ENCODE measurements around the gene SIT1.
A peak's percentile ranks its signal among the peaks of the same experiment; 100 is the strongest.
"Not testable (repeated sequence)": the region's sequence is repeated elsewhere in the genome, so short reads cannot be mapped to it uniquely, and the experiment has no call there.

Gene SIT1

DNA sequence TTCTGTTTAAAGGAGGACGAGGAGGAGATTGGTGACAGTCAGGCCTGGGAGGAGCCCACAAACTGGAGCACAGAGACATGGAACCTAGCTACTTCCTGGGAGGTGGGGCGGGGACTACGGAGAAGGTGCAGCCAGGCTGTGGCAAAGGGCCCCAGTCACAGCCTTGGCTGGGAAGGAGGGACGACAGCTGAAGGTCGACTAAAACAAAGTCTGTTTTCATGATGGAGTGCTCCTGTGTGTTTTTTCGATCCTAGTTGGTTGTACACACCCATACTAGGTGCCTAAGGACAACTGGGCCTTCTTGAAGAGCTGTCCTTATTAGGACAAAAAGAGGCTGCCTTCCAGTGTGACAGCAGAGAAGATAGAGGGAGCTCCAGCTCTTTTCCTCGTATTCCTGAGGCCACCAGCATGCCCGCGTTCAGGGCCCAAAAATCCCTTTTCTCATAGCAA lies 10.3 kb upstream of the SIT1 start:
- no peak for DNase-seq (ENCODE audit: low read depth in 1 of 2, low spot score in 1 of 2)

DNA sequence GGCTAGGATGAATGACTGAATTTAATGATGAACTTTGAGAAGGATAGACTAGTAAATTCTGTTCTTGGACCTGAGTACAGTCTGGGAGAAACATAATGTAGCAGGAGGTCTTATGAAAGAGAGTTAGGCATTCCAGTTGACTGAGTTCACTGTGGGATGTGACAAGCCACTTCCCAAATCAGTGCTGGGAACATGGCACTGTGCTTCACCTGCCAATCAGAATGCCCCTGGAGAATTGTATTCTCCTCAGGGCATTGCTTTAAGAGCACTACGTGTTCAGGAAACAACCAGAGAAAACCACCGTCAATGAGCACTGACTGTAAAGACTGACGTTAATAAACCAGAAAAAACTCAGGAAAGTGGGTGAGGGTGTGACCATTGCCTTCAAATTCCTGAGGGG lies 8.6 kb upstream of the SIT1 start:
- DNase-seq (ENCODE audit: low read depth in 1 of 2, low spot score in 1 of 2) = no peak

DNA sequence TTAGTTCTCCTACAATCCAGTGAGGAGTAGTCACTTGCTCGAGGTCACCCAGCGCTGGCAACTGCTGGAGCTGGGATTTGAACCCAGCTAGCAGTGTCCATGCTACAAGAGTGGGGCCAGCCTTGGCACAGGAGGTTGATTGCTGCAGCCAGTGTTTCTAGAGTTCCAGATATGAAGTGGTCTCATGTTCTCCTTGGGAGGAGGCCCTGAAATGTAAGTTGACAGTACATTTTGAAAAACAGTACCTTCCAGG lies 8.2 kb upstream of the SIT1 start:
- no peak for DNase-seq (ENCODE audit: low read depth in 1 of 2, low spot score in 1 of 2)

DNA sequence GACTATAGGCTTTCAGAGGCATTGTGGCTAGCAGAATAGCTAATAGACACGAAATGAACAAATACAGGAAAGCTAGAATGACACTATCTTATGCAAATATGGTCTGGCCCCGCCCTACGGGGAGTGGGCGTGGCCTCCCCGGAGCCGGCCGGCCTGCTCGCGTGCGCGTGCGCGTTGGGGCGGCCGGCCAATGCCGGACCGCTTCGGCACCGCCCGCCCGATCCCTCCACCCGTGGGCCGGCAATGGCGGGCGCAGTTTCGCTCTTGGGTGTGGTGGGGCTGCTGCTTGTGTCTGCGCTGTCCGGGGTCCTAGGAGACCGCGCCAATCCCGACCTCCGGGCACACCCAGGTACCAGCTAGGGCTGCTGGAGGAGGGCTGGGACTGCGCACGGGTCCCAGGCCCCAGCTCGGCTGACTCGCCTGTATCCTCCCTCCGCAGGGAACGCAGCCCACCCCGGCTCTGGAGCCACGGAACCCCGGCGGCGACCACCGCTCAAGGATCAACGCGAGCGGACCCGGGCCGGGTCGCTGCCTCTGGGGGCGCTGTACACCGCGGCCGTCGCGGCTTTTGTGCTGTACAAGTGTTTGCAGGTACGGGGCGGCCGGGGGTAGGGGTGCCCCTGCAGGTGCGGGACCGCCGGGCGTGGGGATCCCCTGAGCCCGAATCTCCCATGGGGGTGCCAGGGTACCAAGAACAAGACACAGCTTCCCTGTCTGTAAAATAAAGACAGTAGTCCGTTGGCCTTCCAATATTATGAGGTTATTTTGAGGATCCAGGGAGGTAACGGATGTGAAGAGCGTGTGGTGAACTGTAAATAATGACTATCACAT lies 7.6 kb upstream of the SIT1 start, which contains the start of gene CCDC107:
Gene CCDC107, plus strand, starts transcription at position 156 of the 831 bp plus-strand sequence. Its CDS starts 88 bp downstream, at position 244.
- peak; percentile 74 to 75 for DNase-seq (ENCODE audit: low read depth in 1 of 2, low spot score in 1 of 2)

DNA sequence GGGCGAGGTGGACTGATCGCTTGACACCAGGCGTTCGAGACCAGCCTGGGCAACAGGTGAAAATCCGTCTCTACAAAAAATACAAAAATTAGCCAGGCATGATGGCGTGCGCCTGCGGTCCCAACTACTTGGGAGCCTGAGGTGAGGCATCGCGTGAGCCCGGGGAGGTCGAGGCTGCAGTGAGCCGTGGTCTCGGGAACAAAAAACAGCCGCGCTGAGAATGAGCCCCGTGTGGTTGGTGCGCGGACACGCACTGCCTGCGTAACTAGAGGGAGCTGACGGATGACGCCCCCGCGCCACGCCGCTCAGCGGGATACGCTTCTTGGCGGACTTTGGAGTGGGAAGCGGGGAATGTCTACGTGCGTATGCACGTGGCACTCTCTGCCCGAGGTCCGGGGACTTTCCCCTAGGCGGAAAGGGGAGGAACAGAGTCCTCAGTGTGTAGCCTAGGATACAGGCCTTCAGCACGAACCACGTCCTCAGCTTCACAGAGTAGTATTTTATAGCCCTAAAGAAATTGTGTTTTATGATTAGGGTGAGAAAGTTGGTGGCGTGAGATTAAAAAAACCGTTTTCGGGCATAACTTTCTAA lies 6.9 kb upstream of the SIT1 start, which contains the start of gene RMRP:
Gene RMRP, minus strand, starts transcription at position 474 of the 591 bp plus-strand sequence.
- peak; percentile 70 to 86 for DNase-seq (ENCODE audit: low read depth in 1 of 2, low spot score in 1 of 2)

DNA sequence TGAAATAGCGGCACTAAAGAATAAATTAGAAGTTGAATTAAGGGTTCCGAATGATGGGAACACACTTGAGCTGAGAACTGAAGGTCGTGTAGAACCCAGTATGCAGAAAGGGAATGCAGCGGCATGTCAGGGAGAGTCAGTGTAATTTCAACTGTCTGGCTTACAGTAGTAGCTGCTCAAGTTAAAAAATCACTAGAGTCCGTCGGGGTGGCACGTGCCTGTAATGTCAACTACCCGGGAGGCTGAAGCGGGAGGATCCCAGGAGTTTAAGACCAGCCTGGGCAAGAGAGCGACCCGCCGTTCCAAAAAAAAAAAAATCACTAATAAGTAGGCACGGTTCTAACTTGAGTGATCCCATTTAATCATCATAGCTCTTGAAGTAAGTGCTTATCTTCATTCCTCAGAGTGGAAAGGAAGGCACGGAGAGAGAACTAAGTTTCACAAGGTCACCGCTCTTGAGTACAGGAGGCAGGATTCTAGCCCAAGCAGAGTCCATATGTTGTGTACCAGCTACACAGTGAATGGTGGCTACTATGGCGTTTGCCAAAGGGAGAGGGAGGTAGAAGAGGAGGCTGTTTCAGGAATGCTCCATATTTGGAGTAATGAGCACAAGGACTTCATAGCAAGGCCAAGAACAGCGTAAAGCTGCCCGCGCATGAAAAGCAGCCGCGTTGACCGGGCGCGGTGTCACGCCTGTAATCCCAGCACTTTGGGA lies 6.3 kb upstream of the SIT1 start:
- DNase-seq (ENCODE audit: low read depth in 1 of 2, low spot score in 1 of 2) = no peak

DNA sequence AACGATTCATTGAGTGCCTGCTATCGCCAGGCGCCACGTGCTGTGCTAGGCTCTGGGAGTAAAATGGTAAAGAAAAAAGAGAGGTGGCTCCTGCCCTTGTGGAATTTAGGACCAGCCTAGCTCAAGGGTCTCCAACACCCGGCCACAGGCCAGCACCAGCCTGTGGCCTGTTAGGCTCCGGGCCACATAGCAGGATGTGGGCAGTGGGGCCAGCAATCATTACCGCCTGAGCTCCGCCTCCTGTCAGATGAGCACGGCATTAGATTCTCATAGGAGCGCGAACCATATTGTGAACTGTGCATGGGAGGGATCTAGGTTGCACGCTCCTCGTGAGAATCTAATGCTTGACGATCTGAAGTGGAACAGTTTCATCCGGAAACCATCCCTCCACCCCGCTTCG lies 5.6 kb upstream of the SIT1 start:
- no peak for DNase-seq (ENCODE audit: low read depth in 1 of 2, low spot score in 1 of 2)

DNA sequence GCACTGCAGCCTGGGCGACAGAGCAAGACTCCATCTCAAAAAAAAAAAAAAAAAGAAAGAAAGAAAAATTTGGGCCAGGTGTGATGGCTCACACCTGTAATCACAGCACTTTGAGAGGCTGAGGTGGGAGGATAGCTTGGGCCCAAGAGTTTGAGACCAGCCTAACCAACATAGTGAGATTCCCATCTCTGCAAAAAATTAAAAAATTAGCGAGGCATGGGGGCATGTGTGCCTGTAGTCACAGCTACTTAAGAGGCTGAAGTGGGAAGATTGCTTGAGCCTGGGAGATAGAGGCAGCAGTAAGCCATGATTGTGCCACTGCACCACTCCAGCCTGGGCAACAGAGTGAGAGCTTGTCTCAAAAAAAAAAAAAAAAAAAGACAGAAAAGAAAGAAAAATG lies 2.9 kb upstream of the SIT1 start:
- no peak for DNase-seq (ENCODE audit: low read depth in 1 of 2, low spot score in 1 of 2)

DNA sequence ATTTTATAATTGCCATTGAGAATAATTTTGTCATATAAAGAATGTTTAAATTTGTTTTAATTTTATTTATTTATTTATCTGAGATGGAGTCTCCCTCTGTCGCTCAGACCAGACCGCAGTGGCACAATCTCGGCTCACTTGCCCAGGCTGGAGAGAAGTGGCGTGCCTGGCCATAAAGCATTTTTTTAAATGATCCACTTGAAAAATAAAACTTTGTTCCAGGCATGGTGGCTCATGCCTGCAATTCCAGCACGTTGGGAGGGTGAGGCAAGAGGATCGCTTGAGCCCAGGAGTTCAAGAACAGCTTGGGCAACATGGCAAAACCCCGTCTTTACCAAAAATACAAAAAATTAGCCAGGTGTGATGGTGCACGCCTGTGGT lies 2.1 kb upstream of the SIT1 start:
- DNase-seq (ENCODE audit: low read depth in 1 of 2, low spot score in 1 of 2) = no peak

DNA sequence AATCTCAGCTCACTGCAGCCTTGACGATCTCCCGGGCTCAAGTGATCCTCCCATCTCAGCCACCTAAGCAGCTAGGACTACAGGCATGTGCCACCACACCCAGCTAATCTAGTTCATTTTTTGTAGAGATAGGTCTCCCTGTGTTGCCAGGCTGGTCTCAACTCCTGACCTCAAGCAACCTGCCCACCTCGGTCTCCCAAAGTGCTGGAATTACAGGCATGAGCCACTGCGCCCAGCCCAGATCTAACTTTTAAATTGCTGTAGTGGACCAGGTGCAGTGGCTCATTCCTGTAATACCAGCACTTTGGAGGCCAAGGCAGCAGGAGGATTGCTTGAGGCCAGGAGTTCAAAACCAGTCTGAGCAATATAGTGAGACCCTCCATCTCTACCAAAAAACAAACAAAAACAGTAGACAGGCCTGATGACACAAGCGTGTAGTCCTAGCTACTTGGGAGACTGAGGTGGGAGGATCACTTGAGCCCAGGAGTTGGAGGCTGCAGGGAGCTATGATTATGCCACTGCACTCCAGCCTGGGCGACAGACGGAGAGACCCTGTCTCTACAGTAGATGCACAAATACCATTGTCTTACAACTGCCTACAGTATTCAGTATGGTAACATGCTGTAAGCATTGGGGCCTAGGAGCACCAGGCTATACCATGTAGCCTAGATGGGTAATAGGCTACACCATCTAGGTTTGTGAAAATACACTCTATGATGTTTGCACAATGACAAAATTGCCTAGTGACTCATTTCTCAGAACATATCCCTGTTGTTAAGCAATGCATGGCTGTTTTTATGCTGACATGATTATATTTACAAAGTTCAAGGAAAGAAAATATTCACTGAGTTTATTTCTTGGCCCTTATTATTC lies 1.5 kb upstream of the SIT1 start:
- no peak for DNase-seq (ENCODE audit: low read depth in 1 of 2, low spot score in 1 of 2)

DNA sequence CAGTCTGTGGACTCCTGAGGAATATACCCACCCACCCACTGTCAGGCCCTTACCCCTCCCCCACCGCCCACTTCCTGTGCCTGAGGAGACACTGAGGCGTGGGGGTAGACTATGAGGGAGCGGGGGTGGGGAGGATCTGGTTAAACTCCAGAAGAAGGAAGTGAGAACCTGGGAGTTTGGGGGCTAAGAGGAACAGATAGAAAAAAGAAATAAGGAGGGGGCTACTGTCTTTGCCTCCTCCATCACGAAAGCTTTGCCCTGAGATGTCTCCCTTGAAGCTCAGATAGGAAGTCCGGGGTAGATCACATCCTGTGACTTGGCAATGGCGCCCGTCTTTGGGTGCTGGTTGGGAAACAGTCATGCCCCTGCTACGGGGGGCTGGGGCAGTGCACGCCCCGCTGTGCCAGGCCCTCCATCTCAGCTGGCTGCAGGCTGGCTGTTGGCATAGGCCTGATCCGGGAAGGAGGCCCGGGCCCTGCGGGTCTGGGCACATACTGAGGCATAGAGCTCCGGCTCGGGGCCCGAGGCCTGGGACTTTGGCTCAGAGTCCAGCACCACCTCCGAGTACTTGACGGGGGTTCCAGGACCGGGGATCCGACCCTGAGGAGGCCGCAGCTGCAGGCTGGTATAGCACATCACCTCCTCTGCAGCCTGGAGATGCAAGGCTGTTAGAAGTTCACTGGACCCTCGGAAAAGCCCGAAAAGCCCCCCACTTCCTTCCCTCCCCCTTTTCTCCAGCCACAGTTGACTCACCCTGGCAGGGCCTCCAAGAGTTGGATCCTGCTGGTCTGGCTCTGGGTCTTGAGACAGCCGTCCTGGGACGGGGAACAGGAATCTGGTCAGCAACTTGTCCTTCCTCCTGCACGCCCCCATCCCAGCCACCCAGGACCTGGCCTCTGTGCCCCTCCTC lies 1.0 kb downstream of the SIT1 start:
- peak in 1 of 2 donors; percentile 27 for DNase-seq (ENCODE audit: low read depth in 1 of 2, low spot score in 1 of 2)

DNA sequence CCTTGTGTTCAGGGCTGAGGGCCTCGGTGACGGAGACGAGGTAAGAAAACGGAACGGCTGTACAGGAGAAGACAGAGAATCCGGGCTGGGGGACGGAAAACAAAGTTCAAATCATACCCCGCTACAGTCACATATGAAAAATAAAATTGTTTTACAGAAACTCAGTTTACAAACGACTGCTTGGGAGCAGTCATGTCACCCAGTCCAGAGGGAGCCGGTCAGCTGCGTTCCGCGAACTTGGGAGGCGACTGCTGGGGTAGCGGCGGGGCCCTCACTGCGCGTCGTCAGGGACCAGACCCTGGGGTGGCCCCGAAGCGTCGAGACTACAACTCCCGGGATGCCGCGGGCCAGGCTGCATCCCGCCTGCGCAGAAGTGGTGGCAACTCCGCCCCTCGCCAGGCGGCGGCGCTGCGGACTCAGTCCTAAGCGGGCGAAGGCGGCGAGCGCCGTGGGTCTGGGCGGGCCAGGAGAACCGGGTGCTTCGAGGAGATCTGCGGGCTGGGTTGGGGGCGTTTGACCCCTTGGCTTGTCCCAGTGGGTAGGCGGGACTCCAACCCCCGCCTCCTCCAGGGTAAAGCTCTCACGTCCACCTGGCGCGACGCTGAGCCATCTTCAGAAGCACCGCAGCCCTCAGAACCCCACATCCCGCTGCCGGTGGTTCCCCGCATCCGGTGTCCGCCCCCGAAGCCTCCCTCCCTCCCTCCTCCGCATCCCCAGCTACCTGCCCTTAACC lies 4.0 kb downstream of the SIT1 start:
- DNase-seq (ENCODE audit: low read depth in 1 of 2, low spot score in 1 of 2) = peak; percentile 84 to 88

DNA sequence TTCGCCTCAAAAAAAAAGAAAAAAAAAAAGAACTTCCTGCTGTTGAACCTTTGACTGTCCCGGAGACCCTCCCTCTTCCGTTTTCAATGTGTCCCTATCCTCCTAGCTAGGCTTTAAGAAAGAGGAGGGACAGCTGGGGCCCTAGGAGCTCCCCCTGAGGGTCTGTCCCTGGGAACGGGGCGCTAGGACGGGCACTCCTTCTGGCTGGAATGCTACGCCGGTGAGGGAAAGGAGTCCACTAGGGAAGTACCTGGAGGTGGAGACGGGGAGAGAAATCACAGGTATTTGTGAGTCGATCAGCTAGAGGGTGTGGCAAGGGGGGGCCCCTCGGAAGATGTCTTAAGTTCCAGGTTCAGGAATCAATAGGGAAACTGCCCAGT lies 4.6 kb downstream of the SIT1 start:
- DNase-seq (ENCODE audit: low read depth in 1 of 2, low spot score in 1 of 2) = no peak

DNA sequence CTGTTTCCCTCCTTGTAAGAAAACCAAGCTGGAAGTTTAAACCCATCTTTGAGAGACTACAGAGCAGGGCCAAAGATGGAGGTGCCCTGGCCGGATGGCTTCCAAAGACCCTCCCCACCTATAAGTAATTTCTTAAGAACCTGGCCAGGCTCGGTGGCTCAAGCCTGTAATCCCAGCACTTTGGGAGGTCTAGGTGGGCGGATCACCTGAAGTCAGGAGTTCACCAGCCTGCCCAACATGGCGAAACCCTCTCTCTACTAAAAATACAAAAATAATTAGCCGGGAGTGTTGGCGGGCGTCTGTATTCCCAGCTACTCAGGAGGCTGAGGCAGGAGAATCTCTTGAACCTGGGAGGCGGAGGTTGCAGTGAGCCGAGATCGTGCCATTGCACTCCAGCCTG lies 5.0 kb downstream of the SIT1 start:
- DNase-seq (ENCODE audit: low read depth in 1 of 2, low spot score in 1 of 2) = not testable (repeated sequence)

DNA sequence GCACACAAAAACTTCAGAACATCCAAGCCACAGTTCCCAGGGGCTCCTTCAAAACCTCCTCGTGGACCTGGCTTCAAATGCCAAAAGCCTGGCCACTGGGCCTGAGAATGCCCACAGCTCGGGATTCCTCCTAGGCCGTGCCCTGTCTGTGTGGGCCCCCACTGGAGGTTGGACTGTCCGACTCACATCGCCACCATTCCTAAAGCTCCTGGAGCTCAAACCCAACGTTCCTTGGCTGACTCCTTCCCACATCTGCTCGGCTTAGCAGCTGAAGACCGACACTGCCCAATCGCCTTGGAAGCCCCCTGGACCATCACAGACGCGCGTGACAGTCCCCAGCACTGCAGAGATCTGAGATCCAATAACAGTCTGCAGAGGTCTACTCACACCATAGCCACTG lies 7.7 kb downstream of the SIT1 start:
- no peak for DNase-seq (ENCODE audit: low read depth in 1 of 2, low spot score in 1 of 2)

DNA sequence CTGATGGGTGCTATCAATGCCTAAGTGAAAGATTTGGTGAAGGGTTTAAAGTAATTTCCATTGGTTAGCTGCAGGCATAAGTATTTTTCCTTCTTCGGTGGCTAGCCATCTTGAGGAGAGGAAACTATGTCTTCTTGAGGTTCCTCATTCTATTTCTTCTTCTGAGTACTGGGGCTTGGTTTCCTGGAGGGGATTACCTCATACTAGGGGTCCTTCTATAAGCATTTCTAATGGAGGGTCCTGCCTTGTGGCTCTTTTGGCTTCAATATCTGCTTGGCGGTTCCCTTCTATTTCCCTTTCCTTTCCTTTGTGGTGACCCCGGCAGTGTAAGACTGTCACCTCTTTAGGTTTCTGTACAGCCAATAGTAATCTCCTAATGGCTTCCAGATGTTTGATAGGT lies 9.3 kb downstream of the SIT1 start:
- DNase-seq (ENCODE audit: low read depth in 1 of 2, low spot score in 1 of 2) = not testable (repeated sequence)

DNA sequence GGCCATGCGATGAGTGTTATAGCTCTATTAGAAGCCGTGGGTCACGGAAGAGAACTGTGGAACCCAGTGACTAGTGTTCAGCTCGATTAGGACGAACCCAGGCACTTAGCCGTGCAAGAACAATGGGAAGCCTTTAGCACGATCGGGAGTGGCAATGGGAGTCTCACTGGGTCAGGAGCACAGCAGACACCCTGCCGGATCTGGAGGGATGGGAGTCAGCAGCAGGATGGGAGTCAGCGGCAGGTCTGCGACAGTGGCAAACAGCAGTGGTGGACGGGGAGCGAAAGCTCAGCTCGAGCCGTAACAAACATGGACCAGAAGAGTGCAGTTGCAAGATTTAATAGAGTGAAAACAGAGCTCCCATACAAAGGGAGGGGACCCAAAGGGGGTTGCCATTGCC lies 10.3 kb downstream of the SIT1 start:
- DNase-seq (ENCODE audit: low read depth in 1 of 2, low spot score in 1 of 2) = not testable (repeated sequence)

DNA sequence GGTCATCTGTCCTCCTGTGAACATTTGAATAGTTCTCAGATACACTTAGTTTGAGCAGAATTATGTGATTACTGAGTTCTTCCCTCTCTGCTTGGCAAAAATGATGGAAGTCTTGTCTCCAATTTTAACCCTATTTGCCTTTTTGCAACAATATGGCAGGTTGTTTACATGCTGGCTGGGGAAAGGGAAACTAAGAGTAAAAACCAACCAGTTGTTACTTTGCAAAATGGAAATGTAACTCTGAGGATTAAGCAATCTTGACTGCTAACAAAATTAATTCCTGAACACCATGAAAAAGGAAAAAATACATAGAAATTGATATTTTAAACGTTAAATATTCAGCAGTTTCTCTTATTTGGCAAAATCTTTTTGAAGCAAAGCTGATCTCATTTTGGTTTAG lies 11.1 kb downstream of the SIT1 start:
- DNase-seq (ENCODE audit: low read depth in 1 of 2, low spot score in 1 of 2) = no peak

DNA sequence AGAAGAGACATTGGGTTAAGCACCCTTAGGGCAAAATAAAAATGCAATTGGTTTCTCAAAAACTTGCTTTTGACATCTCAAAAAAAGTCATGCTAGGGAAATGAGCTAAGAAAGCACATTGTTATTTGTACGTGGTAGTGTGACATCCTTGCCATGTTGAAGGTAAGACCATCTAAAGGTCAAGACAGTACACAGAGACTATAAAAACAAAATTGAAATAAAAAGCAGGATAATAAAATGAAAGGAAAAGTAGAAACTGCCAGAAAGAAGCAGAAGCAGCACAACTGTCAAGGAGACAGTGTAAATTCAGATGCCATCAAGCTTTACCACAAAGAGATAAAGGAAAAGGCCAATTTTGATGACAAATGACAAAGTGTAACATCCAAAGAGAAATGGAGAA lies 11.5 kb downstream of the SIT1 start:
- not testable (repeated sequence) for DNase-seq (ENCODE audit: low read depth in 1 of 2, low spot score in 1 of 2)

DNA sequence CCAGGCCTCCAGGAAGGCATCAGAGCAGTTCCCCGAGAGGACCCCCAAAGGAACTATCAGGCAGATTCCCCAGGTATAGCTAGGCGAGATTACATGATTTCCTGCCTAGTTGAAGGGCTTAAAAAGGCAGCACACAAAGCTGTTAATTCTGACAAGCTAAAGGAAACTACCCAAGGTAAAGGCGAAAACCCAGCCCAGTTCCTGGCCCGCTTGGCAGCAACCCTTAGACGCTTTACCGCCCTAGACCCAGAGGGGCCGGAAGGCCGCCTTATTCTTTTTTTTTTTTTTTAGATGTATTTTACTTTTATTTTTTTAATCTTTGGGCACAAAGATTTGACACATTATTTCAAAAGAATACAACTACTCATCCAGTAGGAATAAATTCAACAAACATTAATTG lies 12.0 kb downstream of the SIT1 start:
- not testable (repeated sequence) for DNase-seq (ENCODE audit: low read depth in 1 of 2, low spot score in 1 of 2)
